Nephron (organoid): ENCODE data around the gene OSBPL3.
"Not testable (repeated sequence)": the region's sequence is repeated elsewhere in the genome, so short reads cannot be mapped to it uniquely, and the experiment has no call there.

Experiments used
- H3K27ac Mint-ChIP-seq, 3 experiments: 2 replicates each; pipeline ENCODE4 v1.8.0; 2020; ENCODE audit warnings: mixed read lengths in 3 of 3, mild to moderate bottlenecking in 2 of 3, moderate library complexity in 1 of 3
- H3K27me3 Mint-ChIP-seq: 2 replicates; pipeline ENCODE4 v1.8.0; 2021; ENCODE audit warnings: low read depth, mild to moderate bottlenecking, moderate library complexity, mixed read lengths
- H3K36me3 Mint-ChIP-seq: 2 replicates; pipeline ENCODE4 v1.8.0; 2020; ENCODE audit warnings: low read depth, mixed read lengths
- H3K4me1 Mint-ChIP-seq: 2 replicates; pipeline ENCODE4 v1.8.0; 2020; ENCODE audit warnings: mixed read lengths
- H3K4me3 Mint-ChIP-seq, 3 experiments: 2 replicates each; pipeline ENCODE4 v1.8.0; 2020; ENCODE audit warnings: mild to moderate bottlenecking in 3 of 3, mixed read lengths in 3 of 3, moderate library complexity in 2 of 3
- H3K9me3 Mint-ChIP-seq: 2 replicates; pipeline ENCODE4 v1.8.0; 2020; ENCODE audit warnings: mixed read lengths
- TF ChIP-seq, protein P1 (sequence below), 3 experiments: fragments of 200-600 bp; sonication (generic); IDR thresholded peaks; one replicate each; pipeline ENCODE4 v1.5.0; 2021; ENCODE audit warnings: antibody characterized with exemption in 3 of 3; ENCODE audit not compliant: unreplicated experiment in 3 of 3

The OSBPL3 gene

DNA sequence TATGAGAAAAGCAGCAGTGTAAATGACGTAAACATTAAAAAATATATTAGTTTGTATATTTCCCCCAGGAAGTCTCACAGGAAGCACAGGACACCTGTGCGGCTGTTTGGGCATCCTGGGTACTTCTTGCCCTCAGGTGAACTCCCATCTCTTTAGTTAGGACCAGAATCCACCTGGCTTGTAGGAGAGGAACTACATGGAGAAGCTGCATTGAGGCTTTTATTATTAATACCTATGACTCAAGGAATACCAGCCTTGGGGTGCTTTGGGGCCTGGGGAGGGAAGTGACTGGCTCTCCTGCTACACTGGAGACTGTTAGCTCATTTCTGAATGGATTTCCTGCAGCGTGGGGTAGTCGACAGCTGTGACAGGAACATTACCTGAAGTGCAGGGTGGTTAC lies 182.7 kb downstream of the OSBPL3 start:
- peaks cover 5% of the 10 kb centered on the region for H3K36me3 Mint-ChIP-seq
- H3K27me3 Mint-ChIP-seq, result no peaks in the 10 kb centered on the region
- no peak overlapping the region for H3K27ac Mint-ChIP-seq
- TF ChIP-seq, protein P1, sequence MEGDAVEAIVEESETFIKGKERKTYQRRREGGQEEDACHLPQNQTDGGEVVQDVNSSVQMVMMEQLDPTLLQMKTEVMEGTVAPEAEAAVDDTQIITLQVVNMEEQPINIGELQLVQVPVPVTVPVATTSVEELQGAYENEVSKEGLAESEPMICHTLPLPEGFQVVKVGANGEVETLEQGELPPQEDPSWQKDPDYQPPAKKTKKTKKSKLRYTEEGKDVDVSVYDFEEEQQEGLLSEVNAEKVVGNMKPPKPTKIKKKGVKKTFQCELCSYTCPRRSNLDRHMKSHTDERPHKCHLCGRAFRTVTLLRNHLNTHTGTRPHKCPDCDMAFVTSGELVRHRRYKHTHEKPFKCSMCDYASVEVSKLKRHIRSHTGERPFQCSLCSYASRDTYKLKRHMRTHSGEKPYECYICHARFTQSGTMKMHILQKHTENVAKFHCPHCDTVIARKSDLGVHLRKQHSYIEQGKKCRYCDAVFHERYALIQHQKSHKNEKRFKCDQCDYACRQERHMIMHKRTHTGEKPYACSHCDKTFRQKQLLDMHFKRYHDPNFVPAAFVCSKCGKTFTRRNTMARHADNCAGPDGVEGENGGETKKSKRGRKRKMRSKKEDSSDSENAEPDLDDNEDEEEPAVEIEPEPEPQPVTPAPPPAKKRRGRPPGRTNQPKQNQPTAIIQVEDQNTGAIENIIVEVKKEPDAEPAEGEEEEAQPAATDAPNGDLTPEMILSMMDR (IDR thresholded peaks at IDR 0.05; ENCODE audit: unreplicated experiment in 3 of 3), result no peak
- no peaks in the 10 kb centered on the region for H3K9me3 Mint-ChIP-seq
- no peaks in the 10 kb centered on the region for H3K4me1 Mint-ChIP-seq
- no peak overlapping the region for H3K4me3 Mint-ChIP-seq

DNA sequence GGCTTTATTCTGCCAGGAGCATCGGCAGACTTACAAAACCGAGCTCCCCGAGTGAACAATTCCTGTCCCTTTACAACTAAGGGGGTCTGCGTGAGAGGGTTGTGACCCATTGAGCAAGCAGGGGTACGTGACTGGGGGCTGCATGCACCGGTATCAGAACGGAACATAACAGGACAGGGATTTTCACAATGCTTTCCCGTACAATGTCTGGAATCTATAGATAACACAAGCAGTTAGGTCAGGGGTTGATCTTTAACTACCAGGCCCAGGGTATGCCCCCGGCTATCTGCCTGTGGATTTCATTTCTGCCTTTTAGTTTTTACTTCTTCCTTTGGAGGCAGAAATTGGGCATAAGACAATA lies 184.6 kb downstream of the OSBPL3 start:
- Mint-ChIP-seq H3K27ac (no peak overlapping the region), H3K36me3 (no peaks in the 10 kb centered on the region), H3K9me3 (no peaks in the 10 kb centered on the region), H3K4me3 (no peak overlapping the region), H3K4me1 (no peaks in the 10 kb centered on the region), H3K27me3 (no peaks in the 10 kb centered on the region)
- TF ChIP-seq, protein P1 (IDR thresholded peaks at IDR 0.05; ENCODE audit: unreplicated experiment in 3 of 3), result no peak

DNA sequence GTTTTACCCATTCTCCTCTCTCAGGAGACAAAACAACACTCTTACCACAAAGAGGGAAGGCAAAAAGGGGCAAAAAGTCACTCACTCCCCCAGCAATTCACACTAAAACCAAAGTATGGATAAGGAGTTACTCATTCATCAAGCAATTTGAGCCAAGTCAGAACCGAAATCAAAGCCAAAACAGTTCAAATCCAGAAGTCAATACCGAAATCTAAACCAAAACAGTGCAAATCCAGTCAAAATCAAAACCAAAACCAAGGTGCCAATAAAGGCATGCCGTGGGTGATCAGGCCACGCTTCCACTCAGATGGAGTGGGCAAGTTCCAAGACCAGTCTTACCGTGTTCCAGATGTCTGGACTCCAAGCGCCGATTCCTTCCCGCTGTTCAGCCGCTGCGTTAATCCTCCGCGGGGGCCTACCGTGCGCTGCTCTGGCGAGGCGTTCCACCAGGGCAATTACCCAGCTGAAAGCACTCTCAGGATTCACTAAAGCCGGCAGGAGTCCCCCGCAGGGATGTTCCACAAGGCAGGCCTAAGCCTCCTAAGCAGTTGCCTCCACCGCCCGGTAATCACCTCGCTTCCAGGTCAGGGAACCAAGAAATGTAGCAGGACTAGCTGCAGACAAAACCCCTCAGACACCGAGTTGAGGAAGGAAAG lies 185.1 kb downstream of the OSBPL3 start:
- H3K9me3 Mint-ChIP-seq, H3K36me3 Mint-ChIP-seq, H3K27me3 Mint-ChIP-seq, H3K4me3 Mint-ChIP-seq, H3K27ac Mint-ChIP-seq, H3K4me1 Mint-ChIP-seq: not testable (repeated sequence)

DNA sequence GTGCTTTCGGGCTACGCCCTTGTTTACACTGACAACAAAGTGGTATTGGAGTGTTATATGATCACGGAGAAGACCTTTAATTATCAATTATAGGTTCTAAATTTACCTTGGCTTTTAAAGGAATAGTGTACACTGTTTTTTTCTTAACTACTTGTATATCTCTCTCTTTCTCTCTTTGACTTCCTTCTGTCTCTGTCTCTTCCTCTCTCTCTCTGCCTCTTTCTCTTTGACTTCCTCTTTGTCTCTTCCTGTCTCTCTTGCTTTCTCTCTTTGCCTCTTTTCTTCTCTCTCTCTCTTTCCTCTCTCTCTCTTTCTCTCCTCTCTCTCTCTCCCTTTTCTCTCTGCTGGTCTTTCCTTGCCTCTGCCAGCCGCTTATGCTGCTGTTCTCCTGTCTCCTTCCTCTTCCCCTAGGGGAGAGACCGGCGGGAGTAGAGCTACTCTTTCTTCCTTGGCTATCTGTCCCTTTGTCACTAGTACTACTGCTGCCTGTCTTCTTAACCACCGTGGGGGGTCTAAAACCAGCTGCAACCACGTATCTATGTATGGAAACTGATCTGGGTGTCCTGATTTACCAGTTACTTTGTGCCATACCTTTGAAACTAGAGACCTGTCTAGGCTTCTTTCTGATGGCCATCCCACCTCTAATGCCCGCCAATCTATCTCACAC lies 185.9 kb downstream of the OSBPL3 start:
- Mint-ChIP-seq H3K27ac (no peak overlapping the region), H3K9me3 (peaks cover 2% of the 10 kb centered on the region), H3K27me3 (no peaks in the 10 kb centered on the region), H3K4me3 (no peak overlapping the region), H3K36me3 (no peaks in the 10 kb centered on the region), H3K4me1 (no peaks in the 10 kb centered on the region)
- TF ChIP-seq, protein P1 (IDR thresholded peaks at IDR 0.05; ENCODE audit: unreplicated experiment in 3 of 3), result no peak

DNA sequence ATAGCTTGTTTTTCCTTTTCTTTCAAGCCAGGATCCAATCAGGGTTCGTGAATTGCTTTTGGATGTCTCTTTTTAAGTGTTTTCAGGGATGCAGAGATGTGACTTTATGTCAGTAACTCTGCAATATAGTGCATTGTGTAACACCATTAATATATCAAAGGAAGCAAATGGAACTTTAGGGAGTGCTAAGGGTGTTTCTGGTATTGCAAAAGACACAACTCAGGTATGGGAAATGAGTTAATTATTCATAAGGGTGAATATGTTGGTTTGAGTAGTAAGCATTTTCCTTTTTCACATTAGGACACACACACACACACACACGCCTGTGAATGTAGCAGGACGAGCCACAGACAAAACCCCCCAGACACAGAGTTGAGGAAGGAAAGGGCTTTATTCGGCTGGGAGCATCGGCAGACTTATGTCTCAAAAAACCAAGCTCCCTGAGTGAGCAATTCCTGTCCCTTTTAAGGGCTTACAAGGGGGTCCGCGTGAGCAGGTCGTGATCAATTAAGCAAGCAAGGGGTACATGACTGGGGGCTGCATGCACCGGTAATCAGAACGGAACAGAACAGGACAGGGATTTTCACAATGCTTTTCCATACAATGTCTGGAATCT lies 190.9 kb downstream of the OSBPL3 start:
- Mint-ChIP-seq H3K4me3 (no peak overlapping the region), H3K36me3 (no peaks in the 10 kb centered on the region), H3K27me3 (no peaks in the 10 kb centered on the region), H3K27ac (no peak overlapping the region), H3K4me1 (no peaks in the 10 kb centered on the region), H3K9me3 (peaks cover 15% of the 10 kb centered on the region)
- TF ChIP-seq, protein P1 (IDR thresholded peaks at IDR 0.05; ENCODE audit: unreplicated experiment in 3 of 3), result no peak

DNA sequence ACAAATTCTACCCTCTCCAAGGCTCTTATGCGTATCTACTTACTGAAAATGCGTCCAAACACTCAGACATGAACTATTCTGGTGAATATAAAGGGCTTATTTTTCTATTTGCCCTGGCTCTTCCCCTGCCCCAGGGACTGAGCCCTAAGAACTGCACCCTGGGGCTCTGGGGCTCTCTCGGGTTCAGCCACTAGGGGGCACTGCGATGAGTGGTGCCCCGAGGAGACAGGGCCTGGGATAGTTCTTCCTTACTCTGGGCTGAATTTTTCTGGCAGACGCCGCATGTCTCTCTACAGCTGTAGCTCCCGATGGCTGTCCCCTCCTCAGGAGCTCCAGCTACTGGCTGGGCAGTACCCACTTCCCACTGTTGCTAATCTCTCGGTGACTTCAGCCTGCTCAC lies 191.9 kb downstream of the OSBPL3 start:
- no peak overlapping the region for H3K27ac Mint-ChIP-seq
- no peaks in the 10 kb centered on the region for H3K36me3 Mint-ChIP-seq
- H3K27me3 Mint-ChIP-seq, result no peaks in the 10 kb centered on the region
- H3K4me3 Mint-ChIP-seq, result no peak overlapping the region
- no peaks in the 10 kb centered on the region for H3K4me1 Mint-ChIP-seq
- TF ChIP-seq, protein P1 (IDR thresholded peaks at IDR 0.05; ENCODE audit: unreplicated experiment in 3 of 3), result peak in 2 of 3 experiments; percentile 10 to 28
- peaks cover 15% of the 10 kb centered on the region for H3K9me3 Mint-ChIP-seq
